ENCODE data around the gene EGFR.

GRCh38 chr7:54985426-54986330 is 33.1 kb upstream of the EGFR start:
- TF ChIP-seq POLR2A (IDR thresholded peaks at IDR 0.05; ENCODE audit: low read depth) (no peak), POLR2AphosphoS5 (IDR thresholded peaks at IDR 0.05) (no peak), CTCF (IDR thresholded peaks at IDR 0.05) (no peak)

Data from esophagus muscularis mucosa (tissue), 3 donors.